SK-N-SH (cell line): ENCODE results near the gene MAP6.

ENCODE experiments used
- CHD2 ChIP-seq: fragments of 150-350 bp; IDR thresholded peaks from 2 replicates; pipeline ENCODE4 v1.6.1; 2018; ENCODE audit warnings: low read length; ENCODE audit not compliant: partially characterized antibody
- RAD21 ChIP-seq: IDR thresholded peaks from 2 replicates; pipeline ENCODE4 v1.6.1; 2012; ENCODE audit warnings: mild to moderate bottlenecking, low read length
- SIN3A ChIP-seq: IDR thresholded peaks from 2 replicates; pipeline ENCODE4 v1.6.1; 2012; ENCODE audit warnings: low read depth, mild to moderate bottlenecking, low read length, moderate library complexity, borderline replicate concordance
- YY1 ChIP-seq: IDR thresholded peaks from 2 replicates; pipeline ENCODE4 v1.4.0; 2012; ENCODE audit warnings: low read depth, mild to moderate bottlenecking
- TF ChIP-seq, protein P1 (sequence below): fragments of 150-350 bp; IDR thresholded peaks from 2 replicates; pipeline ENCODE4 v1.6.1; 2017; ENCODE audit warnings: antibody characterized with exemption, low read length, low read depth, borderline replicate concordance
- TF ChIP-seq, protein P2 (sequence below): fragments of 200-600 bp; sonication (generic); IDR thresholded peaks from 2 replicates; pipeline ENCODE4 v1.6.1; 2017; ENCODE audit warnings: antibody characterized with exemption, mild to moderate bottlenecking, moderate library complexity
- TF ChIP-seq, protein P3 (sequence below): IDR thresholded peaks from 2 replicates; pipeline ENCODE4 v1.6.1; 2012; ENCODE audit warnings: mild to moderate bottlenecking, low read depth, low read length, moderate library complexity

DNA sequence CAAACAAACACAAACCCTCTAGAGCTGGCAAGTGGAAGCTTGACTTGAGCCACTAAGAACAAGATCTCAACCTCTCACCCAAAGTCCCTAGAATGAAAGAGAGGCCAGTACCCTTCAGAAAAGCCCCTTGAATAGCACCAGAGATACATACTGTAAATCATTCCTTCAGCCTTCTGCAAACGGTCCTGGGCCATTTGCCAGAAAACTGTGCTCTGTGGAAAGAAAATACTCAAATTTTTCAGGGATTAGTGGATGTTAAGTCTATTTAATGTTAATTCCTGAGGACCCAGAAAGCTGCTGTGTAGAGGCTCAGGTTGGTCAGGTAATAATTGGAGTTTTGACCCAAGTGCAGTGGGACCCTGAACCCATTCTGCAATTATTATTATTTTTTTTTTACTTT lies 89.9 kb downstream of the MAP6 start:
- no peak for TF ChIP-seq CHD2
- TF ChIP-seq, protein P1, sequence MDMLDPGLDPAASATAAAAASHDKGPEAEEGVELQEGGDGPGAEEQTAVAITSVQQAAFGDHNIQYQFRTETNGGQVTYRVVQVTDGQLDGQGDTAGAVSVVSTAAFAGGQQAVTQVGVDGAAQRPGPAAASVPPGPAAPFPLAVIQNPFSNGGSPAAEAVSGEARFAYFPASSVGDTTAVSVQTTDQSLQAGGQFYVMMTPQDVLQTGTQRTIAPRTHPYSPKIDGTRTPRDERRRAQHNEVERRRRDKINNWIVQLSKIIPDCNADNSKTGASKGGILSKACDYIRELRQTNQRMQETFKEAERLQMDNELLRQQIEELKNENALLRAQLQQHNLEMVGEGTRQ = no peak
- TF ChIP-seq, protein P2, sequence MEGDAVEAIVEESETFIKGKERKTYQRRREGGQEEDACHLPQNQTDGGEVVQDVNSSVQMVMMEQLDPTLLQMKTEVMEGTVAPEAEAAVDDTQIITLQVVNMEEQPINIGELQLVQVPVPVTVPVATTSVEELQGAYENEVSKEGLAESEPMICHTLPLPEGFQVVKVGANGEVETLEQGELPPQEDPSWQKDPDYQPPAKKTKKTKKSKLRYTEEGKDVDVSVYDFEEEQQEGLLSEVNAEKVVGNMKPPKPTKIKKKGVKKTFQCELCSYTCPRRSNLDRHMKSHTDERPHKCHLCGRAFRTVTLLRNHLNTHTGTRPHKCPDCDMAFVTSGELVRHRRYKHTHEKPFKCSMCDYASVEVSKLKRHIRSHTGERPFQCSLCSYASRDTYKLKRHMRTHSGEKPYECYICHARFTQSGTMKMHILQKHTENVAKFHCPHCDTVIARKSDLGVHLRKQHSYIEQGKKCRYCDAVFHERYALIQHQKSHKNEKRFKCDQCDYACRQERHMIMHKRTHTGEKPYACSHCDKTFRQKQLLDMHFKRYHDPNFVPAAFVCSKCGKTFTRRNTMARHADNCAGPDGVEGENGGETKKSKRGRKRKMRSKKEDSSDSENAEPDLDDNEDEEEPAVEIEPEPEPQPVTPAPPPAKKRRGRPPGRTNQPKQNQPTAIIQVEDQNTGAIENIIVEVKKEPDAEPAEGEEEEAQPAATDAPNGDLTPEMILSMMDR = no peak
- no peak for TF ChIP-seq RAD21
- no peak for TF ChIP-seq YY1
- TF ChIP-seq, protein P3, sequence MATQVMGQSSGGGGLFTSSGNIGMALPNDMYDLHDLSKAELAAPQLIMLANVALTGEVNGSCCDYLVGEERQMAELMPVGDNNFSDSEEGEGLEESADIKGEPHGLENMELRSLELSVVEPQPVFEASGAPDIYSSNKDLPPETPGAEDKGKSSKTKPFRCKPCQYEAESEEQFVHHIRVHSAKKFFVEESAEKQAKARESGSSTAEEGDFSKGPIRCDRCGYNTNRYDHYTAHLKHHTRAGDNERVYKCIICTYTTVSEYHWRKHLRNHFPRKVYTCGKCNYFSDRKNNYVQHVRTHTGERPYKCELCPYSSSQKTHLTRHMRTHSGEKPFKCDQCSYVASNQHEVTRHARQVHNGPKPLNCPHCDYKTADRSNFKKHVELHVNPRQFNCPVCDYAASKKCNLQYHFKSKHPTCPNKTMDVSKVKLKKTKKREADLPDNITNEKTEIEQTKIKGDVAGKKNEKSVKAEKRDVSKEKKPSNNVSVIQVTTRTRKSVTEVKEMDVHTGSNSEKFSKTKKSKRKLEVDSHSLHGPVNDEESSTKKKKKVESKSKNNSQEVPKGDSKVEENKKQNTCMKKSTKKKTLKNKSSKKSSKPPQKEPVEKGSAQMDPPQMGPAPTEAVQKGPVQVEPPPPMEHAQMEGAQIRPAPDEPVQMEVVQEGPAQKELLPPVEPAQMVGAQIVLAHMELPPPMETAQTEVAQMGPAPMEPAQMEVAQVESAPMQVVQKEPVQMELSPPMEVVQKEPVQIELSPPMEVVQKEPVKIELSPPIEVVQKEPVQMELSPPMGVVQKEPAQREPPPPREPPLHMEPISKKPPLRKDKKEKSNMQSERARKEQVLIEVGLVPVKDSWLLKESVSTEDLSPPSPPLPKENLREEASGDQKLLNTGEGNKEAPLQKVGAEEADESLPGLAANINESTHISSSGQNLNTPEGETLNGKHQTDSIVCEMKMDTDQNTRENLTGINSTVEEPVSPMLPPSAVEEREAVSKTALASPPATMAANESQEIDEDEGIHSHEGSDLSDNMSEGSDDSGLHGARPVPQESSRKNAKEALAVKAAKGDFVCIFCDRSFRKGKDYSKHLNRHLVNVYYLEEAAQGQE = no peak
- TF ChIP-seq SIN3A = no peak
